H1 (cell line): ENCODE data around the gene BHMT. TPM values are rescaled to one million over a fixed set of nuclear protein-coding genes. Genes with fewer than 3 reads are reported as not detected.
A peak's percentile ranks its signal among the peaks of the same experiment; 100 is the strongest.

ENCODE experiments used
- CTCF ChIA-PET: fragments of 300-600 bp; sonication (Branson Sonifier 250); formaldehyde crosslinking; loops from one replicate; lab custom pipeline; 2021; ENCODE audit not compliant: partially characterized antibody; lab: Charles Lee
- POLR2A ChIA-PET: fragments of 300-600 bp; sonication (Branson Sonifier 250); formaldehyde crosslinking; loops from one replicate; lab custom pipeline; 2021; ENCODE audit warnings: inconsistent platforms; ENCODE audit not compliant: partially characterized antibody; lab: Charles Lee
- DNase-seq, 2 experiments: peaks; one replicate each; pipeline versions ENCODE4 v3.0.0 to v3.0.0-alpha.2; 2010 to 2022; ENCODE audit warnings: low spot score in 2 of 2, low read depth in 1 of 2, mixed read lengths in 1 of 2
- FAIRE-seq: peaks from 2 replicates; lab custom pipeline; 2011; peaks lifted over from hg19 to GRCh38; lab: Jason Lieb, UNC
- H2AFZ ChIP-seq: 2 replicates; pipeline ENCODE4 v1.8.1; 2012; ENCODE audit warnings: low read length, inconsistent platforms
- H2AK5ac ChIP-seq: 2 replicates; pipeline ENCODE4 v1.6.1; 2013; ENCODE audit warnings: low read depth, low read length
- H2BK120ac ChIP-seq: replicated peaks from 2 replicates; pipeline ENCODE3; 2013; ENCODE audit warnings: low read depth, low read length, inconsistent platforms
- H2BK12ac ChIP-seq: 2 replicates; pipeline ENCODE4 v1.6.1; 2013; ENCODE audit warnings: low read depth, low read length
- H2BK15ac ChIP-seq: 2 replicates; pipeline ENCODE4 v1.6.1; 2013; ENCODE audit warnings: low read length
- H2BK20ac ChIP-seq: 2 replicates; pipeline ENCODE4 v1.6.1; 2013; ENCODE audit warnings: low read length
- H2BK5ac ChIP-seq: 2 replicates; pipeline ENCODE4 v1.6.1; 2013; ENCODE audit warnings: low read depth, low read length
- H3K14ac ChIP-seq: 2 replicates; pipeline ENCODE4 v1.6.1; 2013; ENCODE audit warnings: inconsistent platforms; ENCODE audit not compliant: insufficient read length
- H3K18ac ChIP-seq: 2 replicates; pipeline ENCODE4 v1.6.1; 2013; ENCODE audit warnings: low read length; ENCODE audit errors: extremely low read depth
- H3K23ac ChIP-seq: 2 replicates; pipeline ENCODE4 v1.6.1; 2013; ENCODE audit warnings: inconsistent platforms; ENCODE audit not compliant: insufficient read length
- H3K23me2 ChIP-seq: 2 replicates; pipeline ENCODE4 v1.6.1; 2013; ENCODE audit warnings: low read depth, low read length
- H3K27ac ChIP-seq: 2 replicates; pipeline ENCODE4 v1.6.1; 2011; ENCODE audit warnings: low read depth, low read length, inconsistent platforms
- H3K27me3 ChIP-seq, 4 experiments: replicated peaks in 1 of 4; 1 replicate in 1 of 4; 2 replicates in 3 of 4; pipeline versions ENCODE4 v1.6.1 to v1.8.1; 2011 to 2013; ENCODE audit warnings: low read length in 3 of 4, mild to moderate bottlenecking in 3 of 4, inconsistent platforms in 2 of 4, mixed read lengths in 2 of 4, moderate library complexity in 1 of 4; ENCODE audit not compliant: control insufficient read depth in 3 of 4, insufficient read depth in 3 of 4; ENCODE audit errors: extremely low read depth in 1 of 4
- H3K36me3 ChIP-seq, 4 experiments: 2 replicates each; pipeline versions ENCODE4 v1.6.1 to v1.8.1; 2011 to 2013; ENCODE audit warnings: mild to moderate bottlenecking in 4 of 4, low read length in 3 of 4, moderate library complexity in 2 of 4, control low read depth in 1 of 4, inconsistent platforms in 1 of 4; ENCODE audit not compliant: insufficient read depth in 4 of 4, control insufficient read depth in 2 of 4
- H3K4ac ChIP-seq: replicated peaks from 2 replicates; pipeline ENCODE3; 2013; ENCODE audit warnings: low read length, low read depth, mixed read lengths, inconsistent platforms; ENCODE audit not compliant: insufficient read length
- H3K4me1 ChIP-seq, 4 experiments: replicated peaks in 1 of 4; 1 replicate in 1 of 4; 2 replicates in 3 of 4; pipeline versions ENCODE4 v1.6.1 to v1.8.1; 2011 to 2013; ENCODE audit warnings: low read length in 3 of 4, inconsistent platforms in 2 of 4, mixed read lengths in 1 of 4; ENCODE audit not compliant: insufficient read depth in 4 of 4, control insufficient read depth in 3 of 4
- H3K4me2 ChIP-seq, 2 experiments: 2 replicates each; pipeline versions ENCODE4 v1.6.1 to v1.8.1; 2011 to 2013; ENCODE audit warnings: low read depth in 2 of 2, low read length in 2 of 2, control low read depth in 1 of 2, inconsistent platforms in 1 of 2, mild to moderate bottlenecking in 1 of 2; ENCODE audit not compliant: insufficient read depth in 1 of 2
- H3K4me3 ChIP-seq, 4 experiments: fragments of 200-600, 300-600 bp in 1 of 4; sonication (generic), shearing (Covaris generic), sonication (Bioruptor Twin) in 1 of 4; 2 replicates each; pipeline versions ENCODE4 v1.5.1 to v1.8.1; 2011 to 2016; ENCODE audit warnings: low read length in 4 of 4, low read depth in 3 of 4, control low read depth in 2 of 4, inconsistent platforms in 2 of 4, mild to moderate bottlenecking in 2 of 4, mixed read lengths in 1 of 4, moderate library complexity in 1 of 4; ENCODE audit not compliant: insufficient read depth in 2 of 4; ENCODE audit errors: extremely low read depth in 1 of 4
- H3K56ac ChIP-seq: replicated peaks from 2 replicates; pipeline ENCODE3; 2013; ENCODE audit warnings: low read depth, mild to moderate bottlenecking, mixed read lengths, low read length, inconsistent platforms; ENCODE audit not compliant: insufficient read length
- H3K79me1 ChIP-seq: 2 replicates; pipeline ENCODE4 v1.6.1; 2013; ENCODE audit warnings: low read depth, low read length, control low read depth
- H3K79me2 ChIP-seq, 2 experiments: 2 replicates each; pipeline versions ENCODE4 v1.6.1 to v1.8.1; 2012 to 2013; ENCODE audit warnings: low read length in 2 of 2, mild to moderate bottlenecking in 2 of 2, inconsistent platforms in 1 of 2; ENCODE audit not compliant: insufficient read depth in 2 of 2, control insufficient read depth in 1 of 2
- H3K9ac ChIP-seq, 4 experiments: replicated peaks in 1 of 4; 1 replicate in 1 of 4; 2 replicates in 3 of 4; pipeline versions ENCODE4 v1.6.1 to v1.8.1; 2011 to 2013; ENCODE audit warnings: low read depth in 3 of 4, low read length in 3 of 4, control low read depth in 2 of 4, mild to moderate bottlenecking in 2 of 4, moderate library complexity in 2 of 4, inconsistent platforms in 1 of 4; ENCODE audit errors: extremely low read depth in 1 of 4
- H3K9me3 ChIP-seq, 2 experiments: 2 replicates each; pipeline versions ENCODE4 v1.6.1 to v1.8.1; 2012 to 2013; ENCODE audit warnings: mild to moderate bottlenecking in 2 of 2, moderate library complexity in 2 of 2, control low read depth in 1 of 2, inconsistent platforms in 1 of 2, low read depth in 1 of 2, low read length in 1 of 2, mixed read lengths in 1 of 2; ENCODE audit not compliant: insufficient read depth in 2 of 2
- H4K20me1 ChIP-seq, 2 experiments: replicated peaks in 1 of 2; 2 replicates each; pipeline versions ENCODE3 to v1.8.1; 2011 to 2013; ENCODE audit warnings: inconsistent platforms in 2 of 2, low read length in 2 of 2, mild to moderate bottlenecking in 1 of 2; ENCODE audit not compliant: insufficient read depth in 2 of 2, control insufficient read depth in 1 of 2
- H4K5ac ChIP-seq: 2 replicates; pipeline ENCODE4 v1.6.1; 2013; ENCODE audit warnings: low read length, low read depth, mixed read lengths, inconsistent platforms; ENCODE audit not compliant: insufficient read length
- H4K8ac ChIP-seq: 2 replicates; pipeline ENCODE4 v1.8.0; 2013; ENCODE audit warnings: mild to moderate bottlenecking, moderate library complexity, low read length, inconsistent platforms; ENCODE audit not compliant: insufficient read depth; ENCODE audit errors: extremely low read depth
- H4K91ac ChIP-seq: replicated peaks from 2 replicates; pipeline ENCODE3; 2013; ENCODE audit warnings: low read length, mixed read lengths, inconsistent platforms; ENCODE audit not compliant: insufficient read length
- BACH1 ChIP-seq: IDR thresholded peaks from 2 replicates; pipeline ENCODE4 v1.6.1; 2012; ENCODE audit warnings: low read length, improper control_type of control experiment
- CTCF ChIP-seq, 3 experiments: IDR thresholded peaks; 1 replicate in 2 of 3; 2 replicates in 1 of 3; pipeline versions ENCODE4 v1.5.1 to v1.6.1; 2011; ENCODE audit warnings: low read length in 3 of 3, mild to moderate bottlenecking in 3 of 3, inconsistent platforms in 2 of 3, low read depth in 1 of 3, moderate library complexity in 1 of 3; ENCODE audit not compliant: insufficient read depth in 1 of 3; ENCODE audit errors: control extremely low read depth in 1 of 3
- WGBS, 2 experiments: shearing (Covaris generic) in 1 of 2; methylation state at CpG; one replicate each; pipeline versions ENCODE4 v1.1.6 to v1.1.7; 2013 to 2015; ENCODE audit warnings: low lambda C conversion rate in 2 of 2, mixed read lengths in 2 of 2, inconsistent platforms in 1 of 2, low coverage in 1 of 2, missing lambda C conversion rate in 1 of 2; ENCODE audit not compliant: insufficient replicate concordance in 2 of 2, insufficient coverage in 1 of 2, insufficient read length in 1 of 2; ENCODE audit errors: extremely low coverage in 1 of 2, missing lambda C conversion rate in 1 of 2; 5-methylcytosine and 5-hydroxymethylcytosine counted together
- polyA plus RNA-seq, 7 experiments: library from polyadenylated mRNA; depleted of rRNA in 3 of 7; stranded (reverse) in 5 of 7; unstranded in 2 of 7; fragments of >200 nt in 5 of 7; fragments of 200-250 nt in 2 of 7; gene quantifications; 1 replicate in 5 of 7; 2 replicates in 1 of 7; 4 replicates in 1 of 7; pipeline versions ENCODE4 v1.2.1 to v1.2.3, GENCODE V29; 2011 to 2013; ENCODE audit warnings: missing spikeins in 2 of 7, mixed read lengths in 2 of 7
- total RNA-seq: library from RNA; stranded (reverse); fragmentation: NEBNext Ultra II Directional; extraction: Animal tissue kit (Norgen Biotek cat#: 25700); gene quantifications from 2 replicates; pipeline ENCODE4 v1.2.1, GENCODE V29; 2021

BHMT gene
- total and polyA plus RNA-seq, 2 of the 8 experiments (the other 6 are each of a cell fraction or from before 2014, with no cell fraction given): 0.54 to 1.6 TPM

- H2BK20ac ChIP-seq: no peak overlapping the region
- TF ChIP-seq CTCF (IDR thresholded peaks at IDR 0.05; ENCODE audit: control extremely low read depth in 1 of 3, insufficient read depth in 1 of 3, low read depth in 1 of 3, low read length in 3 of 3): no peak
- peak; percentile 80 for TF ChIP-seq BACH1
- no peaks in the 10 kb centered on the region; the same call in 1 of the 2 replicates for H3K23me2 ChIP-seq
- no peaks in the 10 kb centered on the region for H3K79me2 ChIP-seq
- no peak overlapping the region for H2AK5ac ChIP-seq
- no peak overlapping the region for H2BK120ac ChIP-seq
- ChIA-PET POLR2A (interaction anchor here (0.8 to 1.0 kb wide), 2 partner anchors 10 to 92 kb away, joined by 3 read pairs; partner anchors contain the start of gene JMY), CTCF (interaction anchor here (0.6 to 6.2 kb wide), 2 partner anchors 10 to 218 kb away, joined by 3 to 70 read pairs; no protein-coding TSS in a partner anchor)
- H3K14ac ChIP-seq: no peak overlapping the region
- no peak overlapping the region for H4K5ac ChIP-seq
- no peak overlapping the region for H3K4ac ChIP-seq
- H3K56ac ChIP-seq: no peak overlapping the region
- FAIRE-seq (no peak), DNase-seq (no peak)
- H3K4me2 ChIP-seq: no peak overlapping the region
- H3K9ac ChIP-seq: no peak overlapping the region
- H2BK12ac ChIP-seq: peak overlapping the region; percentile 76
- H3K23ac ChIP-seq: no peak overlapping the region
- H3K4me1 ChIP-seq: peaks cover 0 to 3% (median 0%) of the 10 kb centered on the region in 4 experiments; a peak in 3 of 7 replicates
- no peak overlapping the region for H4K8ac ChIP-seq
- no peaks in the 10 kb centered on the region for H3K79me1 ChIP-seq
- no peak overlapping the region for H2BK5ac ChIP-seq
- H3K27me3 ChIP-seq: no peaks in the 10 kb centered on the region
- no peaks in the 10 kb centered on the region for H3K36me3 ChIP-seq
- H3K9me3 ChIP-seq: peaks cover 5 to 6% of the 10 kb centered on the region in 2 experiments; a peak in 3 of 4 replicates
- H4K91ac ChIP-seq: peak overlapping the region; percentile 15
- no peak overlapping the region for H3K4me3 ChIP-seq
- H3K18ac ChIP-seq: no peak overlapping the region
- WGBS, 2 experiments: 81% methylated on average over 6 of the region's 6 CpGs; no CpG with 5 or more reads in 1 of the 2 experiments
- no peaks in the 10 kb centered on the region for H4K20me1 ChIP-seq
- H2AFZ ChIP-seq: 0 out of 2 replicates have a peak overlapping the region, but pooled peaks have one; percentile 43
- no peak overlapping the region for H3K27ac ChIP-seq
- no peak overlapping the region for H2BK15ac ChIP-seq
These were observed 32.2 kb downstream of the BHMT start for GRCh38 chr5:79143684-79144379.
